Endothelial cell of umbilical vein (primary cell): ENCODE results near the gene PLXNA4. TPM values are rescaled to one million over a fixed set of nuclear protein-coding genes. Genes with fewer than 3 reads are reported as not detected.

ENCODE experiments used
- BruUV-seq: library from RNA; stranded (reverse); fragments of 400-500 nt; replicated peaks from 2 replicates; lab custom pipeline; 2021; lab: Mats Ljungman, UMichigan
- CTCF ChIA-PET: fragments of 300-600, 350-600 bp; sonication (Branson Sonifier 250); formaldehyde crosslinking; loops from one replicate; lab custom pipeline; 2021; ENCODE audit warnings: antibody characterized with exemption, inconsistent platforms; lab: Charles Lee
- POLR2A ChIA-PET: fragments of 300-600, 350-600 bp; sonication (Branson Sonifier 250); formaldehyde crosslinking; loops from one replicate; lab custom pipeline; 2021; ENCODE audit warnings: antibody characterized with exemption, inconsistent platforms; lab: Charles Lee
- DNase-seq: peaks from one replicate; pipeline ENCODE4 v3.0.0-alpha.2; 2011; ENCODE audit warnings: low read depth, low spot score
- FAIRE-seq: peaks from 2 replicates; lab custom pipeline; 2011; peaks lifted over from hg19 to GRCh38; lab: Jason Lieb, UNC
- H2AFZ ChIP-seq: 2 replicates; pipeline ENCODE4 v1.6.0; 2012; ENCODE audit warnings: low read depth, low read length, control low read depth, inconsistent platforms
- H3K27ac ChIP-seq: 2 replicates; pipeline ENCODE4 v1.5.1; 2011; ENCODE audit warnings: low read depth, mild to moderate bottlenecking, control low read depth, low read length, moderate library complexity; ENCODE audit not compliant: insufficient read depth
- H3K27me3 ChIP-seq, 2 experiments: 2 replicates each; pipeline versions ENCODE4 v1.6.0 to v1.6.1; 2011; ENCODE audit warnings: low read length in 2 of 2, mixed read lengths in 1 of 2; ENCODE audit not compliant: control insufficient read depth in 2 of 2, insufficient read depth in 2 of 2
- H3K36me3 ChIP-seq, 2 experiments: 2 replicates in 1 of 2; 3 replicates in 1 of 2; pipeline ENCODE4 v1.5.1; 2011; ENCODE audit warnings: low read length in 2 of 2, mild to moderate bottlenecking in 1 of 2, moderate library complexity in 1 of 2; ENCODE audit not compliant: control insufficient read depth in 2 of 2, insufficient read depth in 2 of 2; ENCODE audit errors: extremely low read depth in 1 of 2
- H3K4me1 ChIP-seq: 3 replicates; pipeline ENCODE4 v1.5.1; 2011; ENCODE audit warnings: mild to moderate bottlenecking, low read length; ENCODE audit not compliant: control insufficient read depth, insufficient read depth; ENCODE audit errors: extremely low read depth
- H3K4me2 ChIP-seq: 2 replicates; pipeline ENCODE4 v1.6.1; 2011; ENCODE audit warnings: low read length, control low read depth, mixed read lengths; ENCODE audit not compliant: insufficient read depth
- H3K4me3 ChIP-seq, 3 experiments: fragments of 200-600 bp in 1 of 3; sonication (generic), shearing (Covaris generic) in 1 of 3; replicated peaks in 1 of 3; 2 replicates each; pipeline ENCODE4 v1.5.1; 2011 to 2016; ENCODE audit warnings: control low read depth in 3 of 3, low read length in 3 of 3, mild to moderate bottlenecking in 2 of 3, inconsistent platforms in 1 of 3, low read depth in 1 of 3, moderate library complexity in 1 of 3; ENCODE audit not compliant: insufficient read depth in 1 of 3
- H3K79me2 ChIP-seq: 2 replicates; pipeline ENCODE4 v1.6.0; 2012; ENCODE audit warnings: low read length, inconsistent platforms; ENCODE audit not compliant: control insufficient read depth, insufficient read depth
- H3K9ac ChIP-seq: replicated peaks from 2 replicates; pipeline ENCODE3; 2011; ENCODE audit warnings: low read length, control low read depth; ENCODE audit not compliant: insufficient read depth; ENCODE audit errors: extremely low read depth
- H3K9me1 ChIP-seq: replicated peaks from 3 replicates; pipeline ENCODE4 v1.6.0; 2011; ENCODE audit warnings: mild to moderate bottlenecking, low read length; ENCODE audit not compliant: control insufficient read depth, insufficient read depth; ENCODE audit errors: extremely low read depth
- H3K9me3 ChIP-seq: replicated peaks from 2 replicates; pipeline ENCODE4 v1.5.1; 2012; ENCODE audit warnings: low read length, inconsistent platforms; ENCODE audit not compliant: control insufficient read depth, insufficient read depth
- H4K20me1 ChIP-seq: replicated peaks from 2 replicates; pipeline ENCODE3; 2011; ENCODE audit warnings: mild to moderate bottlenecking, low read length; ENCODE audit not compliant: control insufficient read depth, insufficient read depth; ENCODE audit errors: extremely low read depth
- CTCF ChIP-seq, 2 donors: IDR thresholded peaks; 1 replicate in 1 of 2; 2 replicates in 1 of 2; pipeline ENCODE4 v1.5.1; 2011; ENCODE audit warnings: low read length in 2 of 2, mild to moderate bottlenecking in 2 of 2, moderate library complexity in 2 of 2, control low read depth in 1 of 2, inconsistent platforms in 1 of 2, low read depth in 1 of 2; ENCODE audit not compliant: insufficient read depth in 1 of 2; ENCODE audit errors: extremely low read depth in 1 of 2
- EZH2 ChIP-seq: IDR thresholded peaks from 2 replicates; pipeline ENCODE4 v1.6.1; 2012; ENCODE audit warnings: borderline replicate concordance, low read depth, mild to moderate bottlenecking, moderate library complexity, low read length, inconsistent platforms; ENCODE audit not compliant: severe bottlenecking
- FOS ChIP-seq: IDR thresholded peaks from 2 replicates; pipeline ENCODE4 v1.6.1; 2011; ENCODE audit warnings: mild to moderate bottlenecking, low read length, moderate library complexity, borderline replicate concordance; ENCODE audit not compliant: insufficient read depth
- GATA2 ChIP-seq: IDR thresholded peaks from 2 replicates; pipeline ENCODE4 v1.7.0; 2011; ENCODE audit warnings: low read depth, mild to moderate bottlenecking, moderate library complexity, mixed read lengths, low read length; ENCODE audit not compliant: insufficient read length, insufficient read depth
- JUN ChIP-seq: IDR thresholded peaks from 2 replicates; pipeline ENCODE4 v1.6.1; 2011; ENCODE audit warnings: borderline replicate concordance, low read depth; ENCODE audit not compliant: insufficient read length, insufficient read depth
- MAX ChIP-seq: IDR thresholded peaks from 2 replicates; pipeline ENCODE4 v1.6.1; 2011; ENCODE audit not compliant: insufficient read depth, insufficient read length
- MYC ChIP-seq: IDR thresholded peaks from one replicate; pipeline ENCODE4 v1.6.1; 2011; ENCODE audit warnings: mild to moderate bottlenecking, low read depth, low read length
- POLR2A ChIP-seq: IDR thresholded peaks from 2 replicates; pipeline ENCODE4 v1.6.1; 2012; ENCODE audit warnings: low read depth, mild to moderate bottlenecking, control low read depth, low read length
- POLR2AphosphoS5 ChIP-seq: IDR thresholded peaks from 2 replicates; pipeline ENCODE4 v1.6.1; 2012; ENCODE audit warnings: low read depth, mild to moderate bottlenecking, control low read depth, low read length, moderate library complexity; ENCODE audit not compliant: insufficient read depth
- dilution Hi-C: fragments of 300-500 bp; cut with MboI; formaldehyde crosslinking; loops from one replicate; pipeline ENCODE4 v1.15.0; 2019; ENCODE audit warnings: low sequenced_read_pairs; ENCODE audit not compliant: extremely low pct_ligation_motif_present
- intact Hi-C: fragments of 100-400 bp; cut with micrococcal nuclease; formaldehyde crosslinking; loops from one replicate; pipeline ENCODE4 v1.10.0; 2022
- polyA plus RNA-seq, 4 experiments: library from polyadenylated mRNA; depleted of rRNA in 3 of 4; stranded (reverse) in 3 of 4; unstranded in 1 of 4; fragments of >200 nt; gene quantifications; 2 replicates each; pipeline versions ENCODE4 v1.2.1 to v1.2.3, GENCODE V29; 2011 to 2012; ENCODE audit warnings: missing spikeins in 1 of 4
- total RNA-seq: library from RNA; stranded (reverse); gene quantifications from 2 replicates; pipeline ENCODE4 v1.2.3, GENCODE V29; 2021

PLXNA4 gene
- total and polyA plus RNA-seq, 2 donors (not counting 3 experiments of a cell fraction or from before 2014, with no cell fraction given) = 12.1 to 20.4 TPM

- Histone ChIP-seq H3K4me2 (no peak overlapping the region), H3K27ac (no peak overlapping the region), H4K20me1 (no peaks in the 10 kb centered on the region), H3K27me3 (peaks cover 7 to 11% of the 10 kb centered on the region in 2 experiments), H3K4me1 (no peaks in the 10 kb centered on the region), H2AFZ (no peak overlapping the region), H3K36me3 (no peaks in the 10 kb centered on the region), H3K9me3 (no peaks in the 10 kb centered on the region), H3K4me3 (no peak overlapping the region), H3K9me1 (no peaks in the 10 kb centered on the region), H3K79me2 (no peaks in the 10 kb centered on the region), H3K9ac (no peak overlapping the region)
- no peak for FAIRE-seq
- intact Hi-C loops (no loop called here), dilution Hi-C loops (no loop called here)
- CTCF ChIA-PET = no interaction called here
- TF ChIP-seq EZH2 (no peak), MYC (no peak), POLR2AphosphoS5 (no peak), CTCF (IDR thresholded peaks at IDR 0.05; ENCODE audit: extremely low read depth in 1 of 2, insufficient read depth in 1 of 2, low read depth in 1 of 2, low read length in 2 of 2) (no peak), GATA2 (no peak), MAX (no peak), POLR2A (no peak), JUN (no peak), FOS (no peak)
- no peak for DNase-seq
- no TSS peak for BruUV-seq
- POLR2A ChIA-PET = no interaction called here
Measured at GRCh38 chr7:132110692-132111091, 465.6 kb downstream of the PLXNA4 start.
